Bronchial epithelial cell (primary cell): ENCODE measurements around the gene DTL. TPM values are rescaled to one million over a fixed set of nuclear protein-coding genes. Genes with fewer than 3 reads are reported as not detected.

ENCODE experiments used
- total RNA-seq: library from RNA; depleted of rRNA; stranded (reverse); fragments of >200 nt; gene quantifications from 2 replicates; pipeline ENCODE4 v1.2.1, GENCODE V29; 2014

Gene DTL
- total RNA-seq, 1 donor from 2014 or later = 0.26 TPM

Other genes starting within 250 kb of the DTL start
- 23.9 and 27.1 TPM in 2 replicates for gene LPGAT1, start 205.0 kb upstream of the DTL start, total RNA-seq
- 12.9 and 16.5 TPM in 2 replicates for gene INTS7, start 191 bp upstream of the DTL start, total RNA-seq
- 24.2 and 26.8 TPM in 2 replicates for gene PPP2R5A, start 249.7 kb downstream of the DTL start, total RNA-seq